Dedifferentiated amniotic fluid mesenchymal stem cell (primary cell): Measurements from ENCODE around the gene GAS6.

Experiments
- DNase-seq: peaks from one replicate; pipeline ENCODE4 v3.0.0-alpha.2; 2016; ENCODE audit errors: extremely low spot score

The GAS6 gene

DNA sequence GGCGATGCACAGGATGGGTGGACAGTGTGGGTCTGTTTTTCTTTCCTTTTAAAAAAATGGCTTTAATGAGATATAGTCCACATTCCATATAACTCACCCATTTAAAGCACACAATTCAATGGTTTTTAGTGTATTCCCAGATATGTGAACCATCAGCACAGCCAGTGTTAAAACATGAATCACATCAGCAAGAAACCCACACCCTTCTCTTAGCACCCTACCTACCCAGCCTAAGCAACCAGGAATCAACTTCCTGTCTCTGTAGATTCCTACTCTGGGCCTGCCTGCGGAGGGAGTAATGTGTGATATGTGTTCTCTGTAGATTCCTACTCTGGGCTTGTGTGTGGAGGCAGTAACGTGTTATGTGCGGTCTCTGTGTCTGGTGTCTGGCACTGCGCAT, 92.9 kb downstream of the GAS6 start:
- no peak for DNase-seq
